Smooth muscle cell of the brain vasculature (primary cell): ENCODE measurements around the gene LRRC46.

Experiments used
- DNase-seq: peaks from one replicate; pipeline ENCODE4 v3.0.0-alpha.2; 2012; ENCODE audit warnings: low read depth, low spot score

Gene LRRC46

GRCh38 chr17:47850692-47851573 is 19.5 kb downstream of the LRRC46 start, which contains the start of gene SP6:
Gene SP6 (minus strand): TSS chr17:47851163. CDS start chr17:47848429, 2,734 bp downstream.
- DNase-seq, result no peak

- no peak for DNase-seq
These were observed 20.3 kb downstream of the LRRC46 start for GRCh38 chr17:47851764-47852112.

GRCh38 chr17:47852113-47852949 is 20.9 kb downstream of the LRRC46 start:
- no peak for DNase-seq

GRCh38 chr17:47853616-47854015 is 22.1 kb downstream of the LRRC46 start:
- no peak for DNase-seq

- DNase-seq, result no peak
These were observed 24.3 kb downstream of the LRRC46 start for GRCh38 chr17:47855737-47856136.

- no peak for DNase-seq
These were observed 25.4 kb downstream of the LRRC46 start for GRCh38 chr17:47856830-47857229.

- DNase-seq, result no peak
These were observed 26.3 kb downstream of the LRRC46 start for GRCh38 chr17:47857551-47858455.

GRCh38 chr17:47860386-47860785 is 28.9 kb downstream of the LRRC46 start:
- no peak for DNase-seq

- DNase-seq, result no peak
These were observed 31.4 kb downstream of the LRRC46 start for GRCh38 chr17:47862621-47863440.

- DNase-seq, result no peak
These were observed 33.3 kb downstream of the LRRC46 start for GRCh38 chr17:47864791-47865216.

GRCh38 chr17:47866941-47867340 is 35.5 kb downstream of the LRRC46 start:
- no peak for DNase-seq

- no peak for DNase-seq
These were observed 36.5 kb downstream of the LRRC46 start for GRCh38 chr17:47867813-47868533.

- no peak for DNase-seq
These were observed 37.6 kb downstream of the LRRC46 start for GRCh38 chr17:47869114-47869513.

GRCh38 chr17:47870056-47870455 is 38.6 kb downstream of the LRRC46 start:
- DNase-seq, result no peak

GRCh38 chr17:47871048-47871447 is 39.6 kb downstream of the LRRC46 start:
- DNase-seq, result no peak

- DNase-seq, result no peak
These were observed 40.7 kb downstream of the LRRC46 start for GRCh38 chr17:47872019-47872650.

GRCh38 chr17:47872651-47873161 is 41.2 kb downstream of the LRRC46 start:
- DNase-seq, result no peak

GRCh38 chr17:47873200-47874090 is 42.0 kb downstream of the LRRC46 start:
- DNase-seq, result no peak
